ENCODE results near the gene FBXL16. TPM values are rescaled to one million over a fixed set of nuclear protein-coding genes. Genes with fewer than 3 reads are reported as not detected.
A peak's percentile ranks its signal among the peaks of the same experiment; 100 is the strongest.

Gene FBXL16
- total RNA-seq, 1 experiment from 2014 or later = 22.2 TPM

DNA sequence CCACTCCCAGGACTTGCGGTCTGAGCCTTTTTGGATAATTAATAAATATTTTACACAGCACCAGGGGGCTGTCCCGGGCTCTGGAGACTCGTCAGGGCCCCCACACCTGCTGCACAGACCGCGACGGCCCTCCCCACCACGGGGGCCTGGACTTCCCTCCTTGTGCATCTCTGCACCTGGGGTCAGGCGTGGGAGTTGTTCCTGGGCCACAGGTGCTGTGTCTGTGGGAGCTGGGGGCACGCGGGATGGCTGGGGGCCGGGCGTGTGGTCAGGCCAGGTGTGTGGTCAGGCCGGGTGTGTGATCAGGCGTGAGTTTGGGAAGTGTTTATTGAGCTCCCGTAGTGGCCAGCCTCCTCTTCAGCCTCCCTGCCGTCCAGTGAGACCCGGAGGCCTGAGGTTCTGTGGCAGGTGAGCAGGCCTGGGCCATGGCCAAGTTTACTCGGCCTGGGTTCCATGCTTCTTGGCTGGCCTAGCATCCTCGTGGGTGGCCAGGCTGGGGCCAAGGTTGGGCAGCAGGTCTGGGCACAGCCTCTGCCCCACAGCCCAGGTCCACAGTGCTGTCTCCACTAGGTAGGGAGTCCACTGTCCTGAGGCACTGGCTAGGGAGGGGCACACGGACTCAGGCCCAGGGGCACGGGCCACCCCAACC is 27.3 kb downstream of the FBXL16 start:
- intact Hi-C loops (cut with micrococcal nuclease; ENCODE audit: unreplicated experiment) = no loop called here
- peaks cover 28% of the 10 kb centered on the region for H3K79me2 ChIP-seq (ENCODE audit: low read depth)
- peaks cover 35% of the 10 kb centered on the region; the same call in 1 of the 2 replicates for H3F3A ChIP-seq (ENCODE audit: insufficient read depth, low read depth)
- CTCF ChIA-PET = no interaction called here
- no peak for TF ChIP-seq EZH2 (IDR thresholded peaks at IDR 0.05; ENCODE audit: low read depth)
- TF ChIP-seq, protein P1, sequence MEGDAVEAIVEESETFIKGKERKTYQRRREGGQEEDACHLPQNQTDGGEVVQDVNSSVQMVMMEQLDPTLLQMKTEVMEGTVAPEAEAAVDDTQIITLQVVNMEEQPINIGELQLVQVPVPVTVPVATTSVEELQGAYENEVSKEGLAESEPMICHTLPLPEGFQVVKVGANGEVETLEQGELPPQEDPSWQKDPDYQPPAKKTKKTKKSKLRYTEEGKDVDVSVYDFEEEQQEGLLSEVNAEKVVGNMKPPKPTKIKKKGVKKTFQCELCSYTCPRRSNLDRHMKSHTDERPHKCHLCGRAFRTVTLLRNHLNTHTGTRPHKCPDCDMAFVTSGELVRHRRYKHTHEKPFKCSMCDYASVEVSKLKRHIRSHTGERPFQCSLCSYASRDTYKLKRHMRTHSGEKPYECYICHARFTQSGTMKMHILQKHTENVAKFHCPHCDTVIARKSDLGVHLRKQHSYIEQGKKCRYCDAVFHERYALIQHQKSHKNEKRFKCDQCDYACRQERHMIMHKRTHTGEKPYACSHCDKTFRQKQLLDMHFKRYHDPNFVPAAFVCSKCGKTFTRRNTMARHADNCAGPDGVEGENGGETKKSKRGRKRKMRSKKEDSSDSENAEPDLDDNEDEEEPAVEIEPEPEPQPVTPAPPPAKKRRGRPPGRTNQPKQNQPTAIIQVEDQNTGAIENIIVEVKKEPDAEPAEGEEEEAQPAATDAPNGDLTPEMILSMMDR (conservative IDR thresholded peaks at IDR 0.05) = no peak
- no peaks in the 10 kb centered on the region for H3K9me3 ChIP-seq (ENCODE audit: insufficient read depth, low read depth)
- BruUV-seq (replicated peaks) = no TSS peak
- H3K4me2 ChIP-seq = no peak overlapping the region
- no peaks in the 10 kb centered on the region for H3K27me3 ChIP-seq (ENCODE audit: insufficient read depth, low read depth)
- POLR2A ChIA-PET (ENCODE audit: unreplicated experiment) = interaction anchor here (0.7 kb wide), 1 partner anchor 18 kb away, joined by 4 read pairs; no protein-coding TSS in a partner anchor
- no peaks in the 10 kb centered on the region for H3K9me2 ChIP-seq (ENCODE audit: insufficient read depth)
- no peak for DNase-seq
- H3K27ac ChIP-seq = no peak overlapping the region
- H3K36me3 ChIP-seq (ENCODE audit: low read depth) = no peaks in the 10 kb centered on the region; the same call in 1 of the 2 replicates
- H3K4me3 ChIP-seq = no peak overlapping the region
- H2AFZ ChIP-seq = no peak overlapping the region
- H3K4me1 ChIP-seq (replicated peaks; ENCODE audit: insufficient read depth) = peaks cover 25% of the 10 kb centered on the region
- peaks cover 27% of the 10 kb centered on the region for H4K20me1 ChIP-seq (ENCODE audit: insufficient read depth)

DNA sequence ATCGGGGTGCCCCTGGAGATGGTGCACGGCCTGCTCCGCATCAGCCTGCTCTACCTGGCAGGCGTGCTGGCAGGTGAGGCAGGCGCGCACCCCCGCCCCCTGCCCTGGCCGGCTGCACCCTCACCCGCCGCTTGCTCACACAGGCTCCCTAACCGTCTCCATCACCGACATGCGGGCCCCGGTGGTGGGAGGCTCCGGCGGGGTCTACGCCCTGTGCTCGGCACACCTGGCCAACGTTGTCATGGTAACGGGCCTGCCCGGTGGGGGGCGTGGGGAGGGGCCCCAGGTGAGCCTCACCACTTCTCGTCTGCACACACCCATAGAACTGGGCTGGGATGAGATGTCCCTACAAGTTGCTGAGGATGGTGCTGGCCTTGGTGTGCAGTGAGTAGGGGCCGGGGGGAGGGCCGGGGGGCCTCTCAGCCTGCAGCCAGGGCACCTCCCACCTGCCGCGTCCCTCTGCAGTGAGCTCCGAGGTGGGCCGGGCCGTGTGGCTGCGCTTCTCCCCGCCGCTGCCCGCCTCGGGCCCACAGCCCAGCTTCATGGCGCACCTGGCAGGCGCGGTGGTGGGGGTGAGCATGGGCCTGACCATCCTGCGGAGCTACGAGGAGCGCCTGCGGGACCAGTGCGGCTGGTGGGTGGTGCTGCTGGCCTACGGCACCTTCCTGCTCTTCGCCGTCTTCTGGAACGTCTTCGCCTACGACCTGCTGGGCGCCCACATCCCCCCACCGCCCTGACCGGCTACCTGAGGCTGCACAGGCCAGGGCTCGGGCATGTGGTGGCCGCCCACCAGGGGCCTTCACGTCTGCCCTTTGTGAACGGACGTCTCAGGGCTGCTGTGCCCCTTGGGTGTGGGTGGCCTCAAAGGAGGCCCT is 28.0 kb downstream of the FBXL16 start:
- Histone ChIP-seq H3K79me2 (ENCODE audit: low read depth) (peaks cover 20% of the 10 kb centered on the region), H3K27me3 (ENCODE audit: insufficient read depth, low read depth) (no peaks in the 10 kb centered on the region), H4K20me1 (ENCODE audit: insufficient read depth) (peaks cover 19% of the 10 kb centered on the region), H3K27ac (no peak overlapping the region), H3K9me2 (ENCODE audit: insufficient read depth) (no peaks in the 10 kb centered on the region), H3K36me3 (ENCODE audit: low read depth) (no peaks in the 10 kb centered on the region; the same call in 1 of the 2 replicates), H3K4me2 (no peak overlapping the region), H3K4me3 (no peak overlapping the region), H3K4me1 (replicated peaks; ENCODE audit: insufficient read depth) (peaks cover 17% of the 10 kb centered on the region), H2AFZ (no peak overlapping the region), H3K9me3 (ENCODE audit: insufficient read depth, low read depth) (no peaks in the 10 kb centered on the region), H3F3A (ENCODE audit: insufficient read depth, low read depth) (peaks cover 27% of the 10 kb centered on the region; the same call in 1 of the 2 replicates)
- DNase-seq = no peak
- CTCF ChIA-PET = interaction anchor here (0.6 kb wide), 1 partner anchor 28 kb away, joined by 7 read pairs; no protein-coding TSS in a partner anchor
- BruUV-seq (replicated peaks) = no TSS peak
- intact Hi-C loops (cut with micrococcal nuclease; ENCODE audit: unreplicated experiment) = loop anchor here (1.0 kb wide), 1 partner anchor 8 kb away; no protein-coding TSS in a partner anchor
- POLR2A ChIA-PET (ENCODE audit: unreplicated experiment) = interaction anchor here (0.7 kb wide), 1 partner anchor 17 kb away, joined by 4 read pairs; no protein-coding TSS in a partner anchor
- no peak for TF ChIP-seq EZH2 (IDR thresholded peaks at IDR 0.05; ENCODE audit: low read depth)
- TF ChIP-seq, protein P1 (conservative IDR thresholded peaks at IDR 0.05) = no peak

DNA sequence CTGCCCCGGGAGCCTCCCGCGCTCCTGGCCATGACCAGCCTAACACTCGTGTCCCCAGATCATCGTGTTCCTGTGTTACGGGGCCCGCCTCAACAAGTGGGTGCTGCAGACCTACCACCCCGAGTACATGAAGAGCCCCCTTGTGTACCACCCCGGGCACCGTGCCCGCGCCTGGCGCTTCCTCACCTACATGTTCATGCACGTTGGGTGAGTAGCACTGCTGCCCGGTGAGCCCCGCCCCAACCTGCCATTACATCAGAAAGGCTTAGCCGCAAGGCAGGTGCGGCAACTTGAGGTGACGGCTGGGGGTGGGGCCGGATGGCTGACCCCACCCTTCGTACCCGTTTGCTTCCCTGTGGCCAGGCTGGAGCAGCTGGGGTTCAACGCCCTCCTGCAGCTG is 28.7 kb downstream of the FBXL16 start:
- TF ChIP-seq EZH2 (IDR thresholded peaks at IDR 0.05; ENCODE audit: low read depth) = no peak
- TF ChIP-seq, protein P1 (conservative IDR thresholded peaks at IDR 0.05) = no peak
- peaks cover 13% of the 10 kb centered on the region for H4K20me1 ChIP-seq (ENCODE audit: insufficient read depth)
- intact Hi-C loops (cut with micrococcal nuclease; ENCODE audit: unreplicated experiment) = loop anchor here (1.0 kb wide), 1 partner anchor 8 kb away; no protein-coding TSS in a partner anchor
- H2AFZ ChIP-seq = no peak overlapping the region
- no peak overlapping the region for H3K4me2 ChIP-seq
- no peaks in the 10 kb centered on the region; the same call in 1 of the 2 replicates for H3K36me3 ChIP-seq (ENCODE audit: low read depth)
- H3K4me1 ChIP-seq (replicated peaks; ENCODE audit: insufficient read depth) = peaks cover 11% of the 10 kb centered on the region
- POLR2A ChIA-PET (ENCODE audit: unreplicated experiment) = no interaction called here
- H3K9me3 ChIP-seq (ENCODE audit: insufficient read depth, low read depth) = no peaks in the 10 kb centered on the region
- peak; percentile 60 to 91 for DNase-seq
- no peak overlapping the region for H3K27ac ChIP-seq
- H3F3A ChIP-seq (ENCODE audit: insufficient read depth, low read depth) = peaks cover 21% of the 10 kb centered on the region; the same call in 1 of the 2 replicates
- no peaks in the 10 kb centered on the region for H3K9me2 ChIP-seq (ENCODE audit: insufficient read depth)
- no peaks in the 10 kb centered on the region for H3K27me3 ChIP-seq (ENCODE audit: insufficient read depth, low read depth)
- no TSS peak for BruUV-seq (replicated peaks)
- CTCF ChIA-PET = interaction anchor here (0.6 kb wide), 1 partner anchor 27 kb away, joined by 7 read pairs; no protein-coding TSS in a partner anchor
- H3K79me2 ChIP-seq (ENCODE audit: low read depth) = peaks cover 14% of the 10 kb centered on the region
- no peak overlapping the region for H3K4me3 ChIP-seq

Measured in PC-9 (cell line).